ENCODE results near the gene KCNJ18.
"Not testable (repeated sequence)": the region's sequence is repeated elsewhere in the genome, so short reads cannot be mapped to it uniquely, and the experiment has no call there.

The KCNJ18 gene

DNA sequence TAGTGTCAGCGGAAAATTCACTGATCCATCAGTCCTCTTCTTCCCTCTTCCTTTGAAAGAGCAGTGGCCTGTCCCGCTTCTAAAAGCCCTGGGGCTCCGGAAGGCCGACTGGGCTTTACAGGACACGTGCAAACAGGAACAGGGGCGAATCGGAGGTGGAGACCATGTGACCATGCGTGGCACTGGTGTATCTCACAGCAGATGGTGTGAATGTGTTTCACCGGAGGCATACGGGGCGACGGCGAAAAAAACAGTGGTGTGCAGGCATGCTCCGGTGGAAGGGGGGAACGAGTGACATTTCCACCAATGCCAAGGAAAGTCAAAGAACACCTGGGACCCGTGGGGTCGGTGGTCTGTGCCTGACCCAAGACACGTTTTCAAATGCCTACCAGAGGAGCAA, 8.4 kb upstream of the KCNJ18 start:
- DNase-seq (ENCODE audit: extremely low read depth in 1 of 2, low read depth in 1 of 2): not testable (repeated sequence)

DNA sequence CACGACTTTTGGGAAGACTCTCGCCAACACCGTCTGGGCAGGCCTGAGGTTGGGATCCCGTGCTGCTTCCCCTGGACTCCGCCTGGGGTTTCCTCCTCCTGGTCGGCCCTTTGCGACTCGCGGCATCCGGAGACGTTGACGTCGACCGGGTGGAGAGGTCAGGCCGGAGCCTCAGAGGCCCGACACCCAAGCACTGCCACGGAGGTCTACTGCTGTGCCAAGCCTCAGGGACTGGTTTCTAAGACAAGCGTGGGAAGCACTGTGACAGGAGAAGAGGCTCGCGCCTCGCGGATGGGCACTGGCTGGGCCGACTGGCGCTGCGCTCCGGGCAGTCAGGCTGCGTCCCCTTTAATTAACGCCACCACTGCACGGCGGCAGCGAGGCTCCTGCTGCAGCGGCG, 7.9 kb upstream of the KCNJ18 start:
- not testable (repeated sequence) for DNase-seq (ENCODE audit: extremely low read depth in 1 of 2, low read depth in 1 of 2)

DNA sequence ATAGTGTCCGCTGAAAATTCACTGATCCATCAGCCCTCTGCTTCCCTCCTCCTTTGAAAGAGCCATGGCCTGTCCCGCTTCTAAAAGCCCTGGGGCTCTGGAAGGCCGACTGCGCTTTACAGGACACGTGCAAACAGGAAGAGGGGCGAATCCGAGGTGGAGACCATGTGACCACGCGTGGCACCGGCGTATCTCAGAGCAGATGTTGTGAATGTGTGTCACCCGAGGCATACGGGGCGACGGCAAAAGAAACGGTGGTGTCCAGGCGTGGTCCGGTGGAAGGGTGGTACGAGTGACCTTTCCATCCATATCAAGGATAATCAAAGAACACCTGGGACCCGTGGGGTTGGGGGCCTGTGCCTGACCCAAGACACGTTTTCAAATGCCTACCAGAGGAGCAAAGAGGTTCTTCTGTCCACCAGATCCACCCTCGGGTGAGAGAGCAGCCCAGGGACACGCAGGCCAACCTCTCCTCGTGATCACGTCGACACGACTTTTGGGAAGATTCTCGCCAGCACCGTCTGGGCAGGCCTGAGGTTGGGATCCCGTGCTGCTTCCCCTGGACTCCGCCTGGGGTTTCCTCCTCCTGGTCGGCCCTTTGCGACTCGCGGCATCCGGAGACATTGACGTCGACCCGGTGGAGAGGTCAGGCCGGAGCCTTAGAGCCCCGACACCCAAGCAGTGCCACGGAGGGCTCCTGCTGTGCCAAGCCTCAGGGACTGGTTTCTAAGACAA, 7.1 kb upstream of the KCNJ18 start:
- DNase-seq (ENCODE audit: extremely low read depth in 1 of 2, low read depth in 1 of 2): not testable (repeated sequence)

- DNase-seq (ENCODE audit: extremely low read depth in 1 of 2, low read depth in 1 of 2): no peak
Observed at GRCh38 chr17:21686165-21687015, 5.9 kb upstream of the KCNJ18 start.

DNA sequence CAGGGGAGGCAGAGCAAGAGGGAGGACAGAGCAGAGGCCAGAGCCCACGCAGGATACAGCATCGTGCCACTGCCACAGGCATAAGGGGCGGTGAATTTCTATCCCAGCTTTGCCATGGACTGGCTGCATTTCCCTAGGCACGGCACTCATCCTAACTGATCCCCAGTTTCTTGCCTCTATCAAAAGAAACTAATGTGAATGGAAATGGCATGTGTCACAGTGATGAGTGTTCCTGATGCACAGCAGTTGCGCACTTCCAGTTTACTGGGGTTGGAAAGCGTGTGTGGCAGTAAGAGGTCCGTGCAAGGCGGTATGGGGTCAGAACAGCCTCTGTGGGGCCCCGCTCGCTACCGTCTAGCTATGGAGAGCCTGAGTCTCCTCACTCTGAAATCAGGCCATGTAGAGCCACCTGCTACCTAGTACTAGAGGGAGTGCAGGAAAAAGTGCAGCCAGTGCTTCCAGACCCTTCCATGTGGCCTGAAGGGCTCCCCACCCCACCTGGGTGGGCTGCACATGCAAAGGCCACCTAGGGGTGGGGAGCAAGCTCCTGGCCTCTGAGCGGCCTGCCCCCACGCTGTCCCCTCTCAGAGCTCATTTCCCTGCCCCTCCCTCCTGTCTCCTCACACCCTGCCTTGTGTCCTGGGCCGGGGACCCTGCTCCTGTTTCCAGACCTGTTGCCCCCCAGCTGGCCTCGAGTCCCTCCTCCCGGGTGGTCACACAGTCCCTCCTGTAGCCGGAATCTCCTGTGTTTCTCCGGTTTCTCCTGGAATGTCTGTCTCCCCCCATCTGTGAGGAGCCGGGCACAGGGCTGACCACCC, 5.0 kb upstream of the KCNJ18 start:
- DNase-seq (ENCODE audit: extremely low read depth in 1 of 2, low read depth in 1 of 2): no peak

GRCh38 chr17:21688293-21688949, 3.9 kb upstream of the KCNJ18 start:
- DNase-seq (ENCODE audit: extremely low read depth in 1 of 2, low read depth in 1 of 2): no peak

DNA sequence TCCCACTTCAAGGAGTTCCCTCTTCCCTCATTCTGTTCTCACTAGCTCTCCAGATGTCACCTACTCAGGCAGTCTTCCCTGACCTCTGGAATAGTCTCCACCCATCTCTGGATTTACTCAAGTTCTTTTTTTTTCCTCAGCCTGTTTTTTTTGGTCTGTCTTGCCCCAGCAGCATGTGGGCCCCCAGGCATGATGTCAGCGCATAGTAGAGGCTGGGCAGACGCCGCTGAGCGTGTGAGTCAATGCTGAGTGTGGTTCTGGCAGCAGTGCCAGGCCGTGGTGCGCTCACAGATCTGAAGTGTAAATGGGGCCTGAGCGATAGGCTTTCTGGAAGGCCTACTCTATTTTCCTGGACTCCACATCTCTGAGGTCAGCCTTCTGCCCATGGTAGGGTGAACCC, 2.7 kb upstream of the KCNJ18 start:
- DNase-seq (ENCODE audit: extremely low read depth in 1 of 2, low read depth in 1 of 2): no peak

- DNase-seq (ENCODE audit: extremely low read depth in 1 of 2, low read depth in 1 of 2): not testable (repeated sequence)
Observed at GRCh38 chr17:21690811-21691210, 1.5 kb upstream of the KCNJ18 start.

GRCh38 chr17:21691481-21691880, 842 bp upstream of the KCNJ18 start:
- not testable (repeated sequence) for DNase-seq (ENCODE audit: extremely low read depth in 1 of 2, low read depth in 1 of 2)

DNA sequence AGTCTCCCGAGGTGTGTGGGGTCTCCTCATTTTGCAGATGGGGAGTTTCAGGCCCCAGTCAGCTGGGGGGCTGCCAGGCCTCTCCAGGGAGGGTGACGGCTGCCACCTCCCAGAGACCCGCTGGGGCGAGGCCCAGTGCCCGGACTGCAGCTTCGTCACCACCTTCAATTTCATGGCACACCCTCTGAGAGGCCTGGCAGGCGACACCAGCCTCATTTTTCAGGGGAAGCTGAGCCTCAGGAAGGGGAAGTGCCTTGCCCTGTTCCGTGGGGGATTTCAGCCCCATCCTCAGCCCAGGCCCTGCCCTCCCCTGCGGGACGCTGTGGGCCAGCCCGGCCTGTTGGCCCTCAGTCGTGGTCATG, 362 bp downstream of the KCNJ18 start:
- not testable (repeated sequence) for DNase-seq (ENCODE audit: extremely low read depth in 1 of 2, low read depth in 1 of 2)

DNA sequence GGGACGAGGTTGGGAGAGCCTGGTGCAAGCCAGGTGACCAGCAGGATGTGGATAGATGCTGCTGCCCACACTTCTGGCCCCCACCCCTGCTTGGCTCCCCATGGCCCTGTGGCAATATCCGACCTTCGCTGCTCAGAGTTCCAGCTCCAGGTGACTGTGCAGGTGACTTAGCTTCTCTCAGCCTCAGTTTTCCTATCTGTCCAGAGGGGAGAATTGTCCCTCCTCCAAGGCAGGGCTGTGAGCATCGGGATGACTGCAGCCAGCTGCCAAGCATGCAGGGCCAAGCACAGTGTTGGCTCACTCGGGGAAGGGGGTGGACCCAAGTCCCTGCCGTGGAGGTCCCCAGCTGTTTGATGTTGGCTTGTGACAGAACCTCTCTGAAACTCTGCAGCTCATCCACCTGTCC, 1.1 kb downstream of the KCNJ18 start:
- DNase-seq (ENCODE audit: extremely low read depth in 1 of 2, low read depth in 1 of 2): not testable (repeated sequence)

- not testable (repeated sequence) for DNase-seq (ENCODE audit: extremely low read depth in 1 of 2, low read depth in 1 of 2)
Observed at GRCh38 chr17:21693937-21694336, 1.6 kb downstream of the KCNJ18 start.

DNA sequence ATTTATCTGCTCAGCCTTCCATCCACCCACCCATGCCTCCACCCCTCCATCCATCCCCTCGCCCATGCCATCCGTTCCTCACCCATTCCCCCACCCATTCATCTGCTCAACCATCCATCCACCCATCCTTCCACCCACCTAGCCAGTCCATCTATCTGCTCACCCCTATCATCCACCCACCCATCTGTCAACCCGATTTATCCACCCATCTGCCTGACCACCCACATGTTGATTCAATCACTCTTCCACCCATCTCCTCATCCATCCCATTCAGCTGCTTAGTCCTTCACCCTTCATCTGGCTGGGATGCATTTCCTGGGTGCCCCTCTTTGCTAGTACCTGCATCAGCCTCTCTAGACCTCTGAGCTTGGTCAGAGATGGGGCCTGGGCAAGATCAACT, 3.9 kb downstream of the KCNJ18 start:
- not testable (repeated sequence) for DNase-seq (ENCODE audit: extremely low read depth in 1 of 2, low read depth in 1 of 2)

DNA sequence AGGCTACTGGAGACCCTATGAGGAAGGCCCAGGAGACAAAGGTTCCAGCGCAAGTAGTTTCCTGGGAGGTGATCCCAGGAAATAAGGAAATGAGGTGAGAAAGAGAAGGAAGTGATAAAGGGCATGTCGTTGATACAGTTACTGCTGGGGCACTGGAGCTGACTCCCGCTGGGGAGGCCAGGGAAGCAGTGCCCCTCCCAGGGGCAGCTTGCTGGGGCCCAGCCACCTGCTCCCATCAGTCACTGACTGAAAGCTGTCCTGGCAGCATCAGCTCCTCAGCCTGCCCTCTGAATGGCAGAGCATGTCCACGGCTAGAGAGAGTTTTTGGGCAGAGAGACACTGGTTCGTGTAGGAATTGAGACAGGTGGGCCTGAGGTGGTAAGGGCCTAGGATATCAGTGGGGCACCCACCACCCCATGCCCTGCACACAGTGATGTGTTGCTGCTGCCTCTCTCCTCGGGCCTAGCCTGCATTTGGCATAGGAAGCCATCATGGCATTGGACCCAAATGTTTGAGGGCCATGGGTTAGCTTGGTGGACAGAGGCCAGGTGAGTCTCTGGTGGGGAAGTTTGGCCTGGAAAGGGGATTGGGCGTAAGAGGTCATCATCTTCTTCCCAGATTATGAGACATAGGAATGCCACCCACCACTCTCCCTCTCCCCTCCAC, 4.7 kb downstream of the KCNJ18 start:
- not testable (repeated sequence) for DNase-seq (ENCODE audit: extremely low read depth in 1 of 2, low read depth in 1 of 2)

DNA sequence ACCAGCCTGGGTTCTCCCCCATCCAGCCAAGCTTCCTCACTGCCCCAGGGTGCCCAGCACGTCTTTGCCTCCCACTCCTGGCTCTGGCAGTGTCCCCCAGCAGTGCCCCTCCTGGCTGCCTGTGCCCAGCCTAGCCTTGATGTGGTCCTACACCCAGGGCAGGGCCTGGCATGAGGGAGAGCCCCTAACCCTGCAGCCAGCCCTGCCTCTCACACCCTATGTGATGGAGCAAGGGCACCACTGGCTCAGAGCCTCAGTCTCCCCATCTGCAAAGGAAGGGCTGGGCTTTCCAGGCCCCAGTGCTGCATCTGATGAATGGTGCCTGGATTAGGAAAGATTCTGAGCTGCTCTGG, 5.2 kb downstream of the KCNJ18 start:
- not testable (repeated sequence) for DNase-seq (ENCODE audit: extremely low read depth in 1 of 2, low read depth in 1 of 2)

GRCh38 chr17:21698437-21699075, 6.2 kb downstream of the KCNJ18 start:
- DNase-seq (ENCODE audit: extremely low read depth in 1 of 2, low read depth in 1 of 2): not testable (repeated sequence)

GRCh38 chr17:21699124-21699523, 6.8 kb downstream of the KCNJ18 start:
- DNase-seq (ENCODE audit: extremely low read depth in 1 of 2, low read depth in 1 of 2): not testable (repeated sequence)

GRCh38 chr17:21699573-21700236, 7.4 kb downstream of the KCNJ18 start:
- DNase-seq (ENCODE audit: extremely low read depth in 1 of 2, low read depth in 1 of 2): not testable (repeated sequence)

GRCh38 chr17:21701090-21701489, 8.8 kb downstream of the KCNJ18 start:
- DNase-seq (ENCODE audit: extremely low read depth in 1 of 2, low read depth in 1 of 2): not testable (repeated sequence)

Measured in activated CD8-positive, alpha-beta memory T cell treated with anti-CD3 and anti-CD28 coated beads for 1 hour (primary cell).